ENCODE data around the gene EHD3. TPM values are rescaled to one million over a fixed set of nuclear protein-coding genes. Genes with fewer than 3 reads are reported as not detected.

EHD3 gene
- total and polyA plus RNA-seq, 2 of the 8 experiments (the other 6 are each of a cell fraction or from before 2014, with no cell fraction given): 9.3 to 12.0 TPM

DNA sequence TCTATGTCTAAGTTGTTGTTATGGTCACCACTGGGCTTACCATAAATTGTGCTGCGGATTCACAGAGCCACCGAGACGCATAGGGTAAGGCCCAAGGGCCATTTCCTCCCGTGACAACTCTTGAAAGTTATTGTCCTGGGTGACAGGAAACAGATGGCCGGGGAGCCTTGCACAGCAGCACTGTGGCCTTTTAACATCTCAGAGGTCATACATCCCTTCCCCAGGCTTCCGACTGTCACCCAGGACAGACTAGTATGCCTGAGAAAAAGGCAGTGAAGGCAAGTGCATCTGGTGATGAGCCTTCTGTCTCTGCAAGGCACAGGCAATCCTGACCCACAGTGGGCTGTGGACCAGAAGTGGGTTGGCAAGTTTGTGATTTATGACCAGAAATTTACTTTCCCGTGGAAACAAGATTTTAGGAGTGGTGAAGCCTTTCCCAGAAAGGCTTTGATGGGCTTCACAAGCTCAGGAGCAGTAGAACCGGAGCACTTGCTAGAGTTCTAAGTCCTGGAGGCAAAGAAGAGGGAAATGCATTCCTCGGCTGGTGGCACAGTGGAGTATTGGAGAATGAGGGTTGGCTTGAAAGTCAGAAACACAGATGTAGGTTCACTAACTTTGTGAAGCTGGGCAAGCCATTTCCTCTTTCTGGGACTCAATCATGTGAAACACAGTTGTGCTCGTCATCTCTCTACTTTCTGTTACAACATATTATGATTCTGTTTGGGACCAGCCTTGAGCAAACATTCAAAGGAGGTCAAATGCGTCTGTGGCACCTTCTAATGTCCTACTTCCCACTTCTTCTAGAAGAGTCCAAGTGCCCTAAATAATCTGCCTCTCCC lies 14.6 kb upstream of the EHD3 start:
- no peak overlapping the region for H2BK5ac ChIP-seq (ENCODE audit: low read depth, low read length)
- H3K18ac ChIP-seq (ENCODE audit: extremely low read depth, low read length): no peak overlapping the region
- no peak overlapping the region for H3K4me3 ChIP-seq (ENCODE audit: extremely low read depth in 1 of 4, insufficient read depth in 2 of 4, low read depth in 3 of 4, low read length in 4 of 4)
- no peak overlapping the region for H3K56ac ChIP-seq (replicated peaks; ENCODE audit: insufficient read length, low read depth, low read length)
- H3K79me1 ChIP-seq (ENCODE audit: low read depth, low read length): no peaks in the 10 kb centered on the region
- H3K27ac ChIP-seq (ENCODE audit: low read depth, low read length): no peak overlapping the region
- no peak overlapping the region for H2AK5ac ChIP-seq (ENCODE audit: low read depth, low read length)
- H4K8ac ChIP-seq (ENCODE audit: extremely low read depth, insufficient read depth, low read length): no peak overlapping the region
- no peaks in the 10 kb centered on the region for H4K20me1 ChIP-seq (replicated peaks in 1 of 2; ENCODE audit: control insufficient read depth in 1 of 2, insufficient read depth in 2 of 2, low read length in 2 of 2)
- no peak overlapping the region for H2BK15ac ChIP-seq (ENCODE audit: low read length)
- FAIRE-seq: no peak
- H3K4me2 ChIP-seq (ENCODE audit: insufficient read depth in 1 of 2, low read depth in 2 of 2, low read length in 2 of 2): no peak overlapping the region
- no peak overlapping the region for H3K14ac ChIP-seq (ENCODE audit: insufficient read length)
- no peak overlapping the region for H3K9ac ChIP-seq (replicated peaks in 1 of 4; ENCODE audit: extremely low read depth in 1 of 4, low read depth in 3 of 4, low read length in 3 of 4)
- no peaks in the 10 kb centered on the region; a peak in 1 of 7 replicates for H3K27me3 ChIP-seq (replicated peaks in 1 of 4; ENCODE audit: control insufficient read depth in 3 of 4, extremely low read depth in 1 of 4, insufficient read depth in 3 of 4, low read length in 3 of 4)
- H3K36me3 ChIP-seq (ENCODE audit: control insufficient read depth in 2 of 4, insufficient read depth in 4 of 4, low read length in 3 of 4): no peaks in the 10 kb centered on the region
- H2BK20ac ChIP-seq (ENCODE audit: low read length): no peak overlapping the region
- ChIA-PET CTCF (ENCODE audit: partially characterized antibody) (no interaction called here), POLR2A (ENCODE audit: partially characterized antibody) (no interaction called here)
- no peak overlapping the region for H3K23ac ChIP-seq (ENCODE audit: insufficient read length)
- H3K4me1 ChIP-seq (replicated peaks in 1 of 4; ENCODE audit: control insufficient read depth in 3 of 4, insufficient read depth in 4 of 4, low read length in 3 of 4): no peaks in the 10 kb centered on the region
- DNase-seq (ENCODE audit: low read depth in 1 of 2, low spot score in 2 of 2): peak in 1 of 2 experiments; percentile 22
- no peak overlapping the region for H2BK120ac ChIP-seq (replicated peaks; ENCODE audit: low read depth, low read length)
- 88% methylated on average over 11 of the region's 11 CpGs; no CpG with 5 or more reads in 1 of the 2 experiments for WGBS, 2 experiments (ENCODE audit: extremely low coverage in 1 of 2, insufficient coverage in 1 of 2, insufficient read length in 1 of 2, insufficient replicate concordance in 2 of 2, low coverage in 1 of 2, low lambda C conversion rate in 2 of 2, missing lambda C conversion rate in 1 of 2)
- no peak overlapping the region for H3K4ac ChIP-seq (replicated peaks; ENCODE audit: insufficient read length, low read depth, low read length)
- no peak overlapping the region for H2BK12ac ChIP-seq (ENCODE audit: low read depth, low read length)
- H3K79me2 ChIP-seq (ENCODE audit: control insufficient read depth in 1 of 2, insufficient read depth in 2 of 2, low read length in 2 of 2): no peaks in the 10 kb centered on the region
- H2AFZ ChIP-seq (ENCODE audit: low read length): no peak overlapping the region
- no peaks in the 10 kb centered on the region for H3K23me2 ChIP-seq (ENCODE audit: low read depth, low read length)
- no peak overlapping the region for H4K91ac ChIP-seq (replicated peaks; ENCODE audit: insufficient read length, low read length)
- no peak overlapping the region for H4K5ac ChIP-seq (ENCODE audit: insufficient read length, low read depth, low read length)
- no peaks in the 10 kb centered on the region for H3K9me3 ChIP-seq (ENCODE audit: insufficient read depth in 2 of 2, low read depth in 1 of 2, low read length in 1 of 2)
- TF ChIP-seq, protein P1, sequence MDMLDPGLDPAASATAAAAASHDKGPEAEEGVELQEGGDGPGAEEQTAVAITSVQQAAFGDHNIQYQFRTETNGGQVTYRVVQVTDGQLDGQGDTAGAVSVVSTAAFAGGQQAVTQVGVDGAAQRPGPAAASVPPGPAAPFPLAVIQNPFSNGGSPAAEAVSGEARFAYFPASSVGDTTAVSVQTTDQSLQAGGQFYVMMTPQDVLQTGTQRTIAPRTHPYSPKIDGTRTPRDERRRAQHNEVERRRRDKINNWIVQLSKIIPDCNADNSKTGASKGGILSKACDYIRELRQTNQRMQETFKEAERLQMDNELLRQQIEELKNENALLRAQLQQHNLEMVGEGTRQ (IDR thresholded peaks at IDR 0.05; ENCODE audit: low read length): no peak
- TF ChIP-seq CHD2 (IDR thresholded peaks at IDR 0.05; ENCODE audit: low read length) (no peak), SRF (IDR thresholded peaks at IDR 0.05; ENCODE audit: low read depth, low read length) (no peak), TCF12 (IDR thresholded peaks at IDR 0.05; ENCODE audit: low read depth, low read length) (no peak), EZH2 (IDR thresholded peaks at IDR 0.05; ENCODE audit: low read depth, low read length, severe bottlenecking) (no peak), SIRT6 (IDR thresholded peaks at IDR 0.05; ENCODE audit: low read length) (no peak), ASH2L (IDR thresholded peaks at IDR 0.05; ENCODE audit: low read length) (no peak), BACH1 (IDR thresholded peaks at IDR 0.05; ENCODE audit: low read length) (no peak), CTBP2 (IDR thresholded peaks at IDR 0.05; ENCODE audit: borderline replicate concordance, insufficient read depth, insufficient read length, low read length) (no peak), YY1 (IDR thresholded peaks at IDR 0.05; ENCODE audit: low read depth, low read length) (no peak)
- TF ChIP-seq, protein P2, sequence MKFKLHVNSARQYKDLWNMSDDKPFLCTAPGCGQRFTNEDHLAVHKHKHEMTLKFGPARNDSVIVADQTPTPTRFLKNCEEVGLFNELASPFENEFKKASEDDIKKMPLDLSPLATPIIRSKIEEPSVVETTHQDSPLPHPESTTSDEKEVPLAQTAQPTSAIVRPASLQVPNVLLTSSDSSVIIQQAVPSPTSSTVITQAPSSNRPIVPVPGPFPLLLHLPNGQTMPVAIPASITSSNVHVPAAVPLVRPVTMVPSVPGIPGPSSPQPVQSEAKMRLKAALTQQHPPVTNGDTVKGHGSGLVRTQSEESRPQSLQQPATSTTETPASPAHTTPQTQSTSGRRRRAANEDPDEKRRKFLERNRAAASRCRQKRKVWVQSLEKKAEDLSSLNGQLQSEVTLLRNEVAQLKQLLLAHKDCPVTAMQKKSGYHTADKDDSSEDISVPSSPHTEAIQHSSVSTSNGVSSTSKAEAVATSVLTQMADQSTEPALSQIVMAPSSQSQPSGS (IDR thresholded peaks at IDR 0.05; ENCODE audit: low read length): no peak

Measured in H1 (cell line).